ENCODE measurements around the gene RNF157. TPM values are rescaled to one million over a fixed set of nuclear protein-coding genes. Genes with fewer than 3 reads are reported as not detected.

The RNF157 gene
- total and polyA plus RNA-seq, 2 of the 13 experiments (the other 11 are each of a cell fraction or from before 2014, with no cell fraction given) = 0.44 to 1.5 TPM

DNA sequence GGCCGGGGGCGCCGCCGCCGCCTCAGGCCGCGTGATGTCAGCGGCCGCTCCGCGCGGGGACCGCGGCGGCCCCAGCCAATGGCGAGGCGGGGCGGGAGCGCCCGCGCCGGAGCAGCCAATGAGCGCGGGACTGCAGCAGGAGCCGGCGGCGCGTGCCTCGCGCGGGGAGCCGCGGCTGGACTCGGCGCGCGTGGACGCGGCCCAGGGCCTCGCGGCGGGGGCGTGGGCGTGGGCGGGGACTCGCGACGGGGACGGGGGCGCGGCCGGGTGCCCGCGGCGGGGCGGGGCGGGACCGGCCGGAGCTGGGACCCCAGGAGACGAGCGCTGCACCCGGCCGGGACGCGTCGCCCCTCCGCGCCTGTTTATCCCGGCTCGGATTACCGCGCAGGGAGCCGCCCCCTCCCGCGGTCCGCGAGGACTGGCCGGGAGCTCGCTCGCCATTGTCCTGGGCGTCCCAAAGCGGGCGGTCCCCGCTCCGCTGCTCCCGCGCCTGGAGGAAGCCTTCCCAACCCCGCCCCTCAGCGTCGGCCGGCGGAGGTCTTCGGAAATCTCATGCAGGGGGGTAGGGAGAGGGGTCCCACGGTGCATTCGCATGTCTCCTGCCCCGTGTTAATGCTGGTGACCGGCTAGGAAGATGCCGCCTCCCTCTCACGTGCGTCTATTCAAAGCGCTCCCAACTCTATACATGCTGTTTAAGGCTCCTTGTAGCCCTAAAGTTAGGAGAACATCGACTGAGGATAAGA, at the start of gene RNF157 (continued):
- TF ChIP-seq, protein P1, sequence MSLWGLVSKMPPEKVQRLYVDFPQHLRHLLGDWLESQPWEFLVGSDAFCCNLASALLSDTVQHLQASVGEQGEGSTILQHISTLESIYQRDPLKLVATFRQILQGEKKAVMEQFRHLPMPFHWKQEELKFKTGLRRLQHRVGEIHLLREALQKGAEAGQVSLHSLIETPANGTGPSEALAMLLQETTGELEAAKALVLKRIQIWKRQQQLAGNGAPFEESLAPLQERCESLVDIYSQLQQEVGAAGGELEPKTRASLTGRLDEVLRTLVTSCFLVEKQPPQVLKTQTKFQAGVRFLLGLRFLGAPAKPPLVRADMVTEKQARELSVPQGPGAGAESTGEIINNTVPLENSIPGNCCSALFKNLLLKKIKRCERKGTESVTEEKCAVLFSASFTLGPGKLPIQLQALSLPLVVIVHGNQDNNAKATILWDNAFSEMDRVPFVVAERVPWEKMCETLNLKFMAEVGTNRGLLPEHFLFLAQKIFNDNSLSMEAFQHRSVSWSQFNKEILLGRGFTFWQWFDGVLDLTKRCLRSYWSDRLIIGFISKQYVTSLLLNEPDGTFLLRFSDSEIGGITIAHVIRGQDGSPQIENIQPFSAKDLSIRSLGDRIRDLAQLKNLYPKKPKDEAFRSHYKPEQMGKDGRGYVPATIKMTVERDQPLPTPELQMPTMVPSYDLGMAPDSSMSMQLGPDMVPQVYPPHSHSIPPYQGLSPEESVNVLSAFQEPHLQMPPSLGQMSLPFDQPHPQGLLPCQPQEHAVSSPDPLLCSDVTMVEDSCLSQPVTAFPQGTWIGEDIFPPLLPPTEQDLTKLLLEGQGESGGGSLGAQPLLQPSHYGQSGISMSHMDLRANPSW (CRISPR knock-in tag; IDR thresholded peaks at IDR 0.05; ENCODE audit: borderline replicate concordance) = no peak
- no peak for TF ChIP-seq ZNF34 (CRISPR knock-in tag; IDR thresholded peaks at IDR 0.05; ENCODE audit: borderline replicate concordance)
- no peak for TF ChIP-seq RELA (CRISPR knock-in tag; IDR thresholded peaks at IDR 0.05)
- no peak; the same call in 1 of the 2 replicates for TF ChIP-seq ZNF263 (CRISPR knock-in tag; IDR thresholded peaks at IDR 0.05)
- TF ChIP-seq, protein P2, sequence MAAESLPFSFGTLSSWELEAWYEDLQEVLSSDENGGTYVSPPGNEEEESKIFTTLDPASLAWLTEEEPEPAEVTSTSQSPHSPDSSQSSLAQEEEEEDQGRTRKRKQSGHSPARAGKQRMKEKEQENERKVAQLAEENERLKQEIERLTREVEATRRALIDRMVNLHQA (CRISPR knock-in tag; IDR thresholded peaks at IDR 0.05) = no peak
- no peak for TF ChIP-seq ZNF614 (CRISPR knock-in tag; IDR thresholded peaks at IDR 0.05; ENCODE audit: borderline replicate concordance)
- TF ChIP-seq, protein P3, sequence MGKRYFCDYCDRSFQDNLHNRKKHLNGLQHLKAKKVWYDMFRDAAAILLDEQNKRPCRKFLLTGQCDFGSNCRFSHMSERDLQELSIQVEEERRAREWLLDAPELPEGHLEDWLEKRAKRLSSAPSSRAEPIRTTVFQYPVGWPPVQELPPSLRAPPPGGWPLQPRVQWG (CRISPR knock-in tag; IDR thresholded peaks at IDR 0.05; ENCODE audit: borderline replicate concordance, low read depth) = no peak
- no peak for TF ChIP-seq ESRRA (CRISPR knock-in tag; IDR thresholded peaks at IDR 0.05; ENCODE audit: low read depth)
- TF ChIP-seq ETV5 (CRISPR knock-in tag; IDR thresholded peaks at IDR 0.05; ENCODE audit: borderline replicate concordance) = no peak
- TF ChIP-seq ZNF503 (CRISPR knock-in tag; IDR thresholded peaks at IDR 0.05) = no peak
- no peak for TF ChIP-seq ZNF597 (CRISPR knock-in tag; IDR thresholded peaks at IDR 0.05)
- TF ChIP-seq RAD51 (IDR thresholded peaks at IDR 0.05; ENCODE audit: borderline replicate concordance) = no peak
- TF ChIP-seq GPN1 (CRISPR knock-in tag; IDR thresholded peaks at IDR 0.05; ENCODE audit: borderline replicate concordance) = no peak
- TF ChIP-seq ZBTB44 (CRISPR knock-in tag; IDR thresholded peaks at IDR 0.05) = no peak
